ENCODE results near the gene DRD5. TPM values are rescaled to one million over a fixed set of nuclear protein-coding genes. Genes with fewer than 3 reads are reported as not detected.

Gene DRD5
- total RNA-seq, 1 donor from 2014 or later = 0.09 TPM

- Mint-ChIP-seq H3K4me1 (no peaks in the 10 kb centered on the region), H3K27me3 (ENCODE audit: low read depth) (peaks cover 55% of the 10 kb centered on the region), H3K9me3 (no peaks in the 10 kb centered on the region), H3K4me3 (no peak overlapping the region), H3K36me3 (no peaks in the 10 kb centered on the region), H3K27ac (no peak overlapping the region)
- TF ChIP-seq CTCF (IDR thresholded peaks at IDR 0.05; ENCODE audit: unreplicated experiment) = peak; percentile 33
- DNase-seq (ENCODE audit: low spot score in 2 of 2, unreplicated experiment in 2 of 2) = peak in 1 of 2 experiments; percentile 63
Measured at GRCh38 chr4:9762823-9763475, 18.5 kb upstream of the DRD5 start.

GRCh38 chr4:9764155-9764696 lies 17.2 kb upstream of the DRD5 start:
- no peak for DNase-seq (ENCODE audit: low spot score in 2 of 2, unreplicated experiment in 2 of 2)
- Mint-ChIP-seq H3K4me1 (no peaks in the 10 kb centered on the region), H3K27ac (no peak overlapping the region), H3K27me3 (ENCODE audit: low read depth) (peaks cover 54% of the 10 kb centered on the region), H3K4me3 (no peak overlapping the region), H3K36me3 (no peaks in the 10 kb centered on the region), H3K9me3 (no peaks in the 10 kb centered on the region)
- no peak for TF ChIP-seq CTCF (IDR thresholded peaks at IDR 0.05; ENCODE audit: unreplicated experiment)

- Mint-ChIP-seq H3K4me1 (no peaks in the 10 kb centered on the region), H3K27me3 (ENCODE audit: low read depth) (peaks cover 59% of the 10 kb centered on the region), H3K27ac (no peak overlapping the region), H3K4me3 (no peak overlapping the region), H3K9me3 (no peaks in the 10 kb centered on the region), H3K36me3 (no peaks in the 10 kb centered on the region)
- TF ChIP-seq CTCF (IDR thresholded peaks at IDR 0.05; ENCODE audit: unreplicated experiment) = no peak
- no peak for DNase-seq (ENCODE audit: low spot score in 2 of 2, unreplicated experiment in 2 of 2)
Measured at GRCh38 chr4:9765091-9765490, 16.3 kb upstream of the DRD5 start.

- Mint-ChIP-seq H3K4me1 (peaks cover 1% of the 10 kb centered on the region), H3K27ac (no peak overlapping the region)
Measured at GRCh38 chr4:9769321-9769720, 12.1 kb upstream of the DRD5 start.

GRCh38 chr4:9771034-9771433 lies 10.4 kb upstream of the DRD5 start:
- peaks cover 1% of the 10 kb centered on the region for H3K4me1 Mint-ChIP-seq
- H3K9me3 Mint-ChIP-seq = no peaks in the 10 kb centered on the region
- peaks cover 87% of the 10 kb centered on the region for H3K27me3 Mint-ChIP-seq (ENCODE audit: low read depth)
- no peak overlapping the region for H3K4me3 Mint-ChIP-seq
- no peak for DNase-seq (ENCODE audit: low spot score in 2 of 2, unreplicated experiment in 2 of 2)
- no peaks in the 10 kb centered on the region for H3K36me3 Mint-ChIP-seq
- no peak overlapping the region for H3K27ac Mint-ChIP-seq
- TF ChIP-seq CTCF (IDR thresholded peaks at IDR 0.05; ENCODE audit: unreplicated experiment) = no peak

More at GRCh38 chr4:9769321-9769720, 12.1 kb upstream of the DRD5 start:
- no peak for DNase-seq (ENCODE audit: low spot score in 2 of 2, unreplicated experiment in 2 of 2)
- Mint-ChIP-seq H3K36me3 (no peaks in the 10 kb centered on the region), H3K27me3 (ENCODE audit: low read depth) (peaks cover 84% of the 10 kb centered on the region), H3K4me3 (no peak overlapping the region), H3K9me3 (no peaks in the 10 kb centered on the region)
- no peak for TF ChIP-seq CTCF (IDR thresholded peaks at IDR 0.05; ENCODE audit: unreplicated experiment)

All from mesothelial cell of epicardium (in vitro differentiated cells).